Aorta (tissue), 5 donors: ENCODE data around the gene MPND. TPM values are rescaled to one million over a fixed set of nuclear protein-coding genes. Genes with fewer than 3 reads are reported as not detected.

Experiments
- ATAC-seq: fragments of 200-7000 bp; cut with Tn5 transposase; one replicate; pipeline ENCODE4 v1.9.1; 2022; ENCODE audit warnings: moderate library complexity; ENCODE audit not compliant: low FRiP score
- DNase-seq, 2 donors: peaks; one replicate each; pipeline ENCODE4 v3.0.0-alpha.2; 2020
- H3K27ac ChIP-seq, 2 donors: one replicate each; pipeline ENCODE4 v1.5.1; 2013; ENCODE audit warnings: low read length in 2 of 2, mild to moderate bottlenecking in 2 of 2, moderate library complexity in 2 of 2, control low read depth in 1 of 2, inconsistent platforms in 1 of 2, low read depth in 1 of 2
- H3K27me3 ChIP-seq, 2 donors: one replicate each; pipeline ENCODE4 v1.6.1; 2013; ENCODE audit warnings: control low read depth in 1 of 2, low read length in 1 of 2, mild to moderate bottlenecking in 1 of 2, moderate library complexity in 1 of 2; ENCODE audit not compliant: insufficient read depth in 2 of 2, control insufficient read depth in 1 of 2
- H3K36me3 ChIP-seq, 2 donors: one replicate each; pipeline ENCODE4 v1.6.1; 2013; ENCODE audit warnings: control low read depth in 1 of 2, low read length in 1 of 2, mild to moderate bottlenecking in 1 of 2; ENCODE audit not compliant: insufficient read depth in 2 of 2, control insufficient read depth in 1 of 2
- H3K4me1 ChIP-seq, 2 donors: one replicate each; pipeline ENCODE4 v1.6.1; 2013; ENCODE audit warnings: low read length in 2 of 2, control low read depth in 1 of 2, mild to moderate bottlenecking in 1 of 2, moderate library complexity in 1 of 2; ENCODE audit not compliant: insufficient read depth in 2 of 2, control insufficient read depth in 1 of 2
- H3K4me3 ChIP-seq, 2 donors: one replicate each; pipeline ENCODE4 v1.5.1; 2013; ENCODE audit warnings: low read length in 2 of 2, control low read depth in 1 of 2, mild to moderate bottlenecking in 1 of 2
- H3K9me3 ChIP-seq: one replicate; pipeline ENCODE4 v1.6.1; 2013; ENCODE audit warnings: mild to moderate bottlenecking, low read length; ENCODE audit not compliant: control insufficient read depth
- WGBS, 2 donors: extraction: QIAGEN DNeasy Blood & Tissue Kit; methylation state at CpG; one replicate each; pipeline ENCODE4 v1.1.7; 2013; 5-methylcytosine and 5-hydroxymethylcytosine counted together
- intact Hi-C, 2 donors: fragments of 100-400 bp; cut with DNase I; formaldehyde crosslinking; loops; one replicate each; pipeline versions ENCODE4 v1.14.2 to v1.15.0; 2022
- polyA plus RNA-seq, 2 donors: library from polyadenylated mRNA; stranded (reverse); fragments of 200-250 nt; gene quantifications; one replicate each; pipeline ENCODE4 v1.2.3, GENCODE V29; 2013
- total RNA-seq, 2 donors: library from RNA; stranded (reverse); fragmentation: NEBNext Ultra II Directional; extraction: Animal tissue kit (Norgen Biotek cat#: 25700); gene quantifications; one replicate each; pipeline ENCODE4 v1.2.1, GENCODE V29; 2021
- donor health status: healthy with polysubstance abuse.
- donor health status: Bipolar disorder and iron deficiency.
- donor health status: DM: no; HTN: no; CAD: no.
- donor health status: DM: no; HTN: no; CAD: no.
- donor health status: DM: yes; HTN: yes; CAD: no.

MPND gene
- total and polyA plus RNA-seq, 4 donors: 13.5 to 17.9 (median 15.2) TPM

DNA sequence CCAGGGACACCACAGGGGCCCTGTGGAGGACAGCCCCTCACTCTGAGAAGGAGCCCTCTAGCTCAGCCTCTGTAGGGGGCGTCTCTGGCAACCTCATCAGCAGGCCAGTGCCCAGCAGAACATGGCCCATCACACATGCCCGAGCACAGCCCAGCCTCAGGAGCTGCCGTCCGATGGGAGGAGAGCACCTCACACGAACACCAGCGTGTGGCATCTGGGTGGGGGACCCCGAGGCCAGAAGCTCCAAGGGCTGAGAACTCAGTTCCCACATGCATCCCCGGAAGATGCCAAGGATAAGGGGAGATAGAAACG is 45.7 kb downstream of the MPND start:
- WGBS, 2 donors: 74 to 79% methylated on average over 9 of the region's 9 CpGs
- H3K36me3 ChIP-seq: no peaks in the 10 kb centered on the region
- no peak overlapping the region for H3K4me3 ChIP-seq
- no peaks in the 10 kb centered on the region for H3K9me3 ChIP-seq
- no peak overlapping the region for H3K27ac ChIP-seq
- ATAC-seq: no peak
- intact Hi-C loops: no loop called here
- H3K27me3 ChIP-seq: no peaks in the 10 kb centered on the region
- no peak for DNase-seq
- no peaks in the 10 kb centered on the region for H3K4me1 ChIP-seq

DNA sequence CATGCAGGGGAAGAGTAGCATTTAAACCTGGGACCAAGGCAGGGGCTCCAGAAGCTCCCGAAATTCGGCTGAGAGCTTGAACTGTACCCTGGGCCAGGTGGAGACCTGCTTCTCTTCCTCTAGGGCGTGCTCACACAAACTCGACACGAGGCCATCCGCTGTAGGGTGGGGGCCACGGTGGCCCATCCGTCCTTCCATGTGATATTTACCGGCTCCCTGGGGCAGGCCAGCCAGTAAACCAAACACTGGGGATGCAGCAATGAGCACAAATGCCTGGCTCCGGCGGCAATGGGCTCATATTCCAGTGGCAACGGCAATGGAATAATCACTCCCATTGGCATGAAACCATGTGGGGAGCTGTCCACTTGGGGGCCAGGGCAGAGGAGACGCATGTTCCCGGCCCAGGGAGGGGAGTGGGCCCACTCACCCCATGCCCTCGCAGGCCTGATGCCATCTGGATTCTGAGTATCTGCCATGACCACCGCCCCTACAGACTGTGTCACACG is 46.2 kb downstream of the MPND start:
- no peaks in the 10 kb centered on the region for H3K4me1 ChIP-seq
- no peaks in the 10 kb centered on the region for H3K9me3 ChIP-seq
- H3K27ac ChIP-seq: peak overlapping the region in 1 of 2 donors; percentile 2
- H3K27me3 ChIP-seq: no peaks in the 10 kb centered on the region
- ATAC-seq: no peak
- DNase-seq: no peak
- no peaks in the 10 kb centered on the region for H3K36me3 ChIP-seq
- WGBS, 2 donors: 70 to 78% methylated on average over 17 of the region's 17 CpGs
- intact Hi-C loops: no loop called here
- H3K4me3 ChIP-seq: no peak overlapping the region

DNA sequence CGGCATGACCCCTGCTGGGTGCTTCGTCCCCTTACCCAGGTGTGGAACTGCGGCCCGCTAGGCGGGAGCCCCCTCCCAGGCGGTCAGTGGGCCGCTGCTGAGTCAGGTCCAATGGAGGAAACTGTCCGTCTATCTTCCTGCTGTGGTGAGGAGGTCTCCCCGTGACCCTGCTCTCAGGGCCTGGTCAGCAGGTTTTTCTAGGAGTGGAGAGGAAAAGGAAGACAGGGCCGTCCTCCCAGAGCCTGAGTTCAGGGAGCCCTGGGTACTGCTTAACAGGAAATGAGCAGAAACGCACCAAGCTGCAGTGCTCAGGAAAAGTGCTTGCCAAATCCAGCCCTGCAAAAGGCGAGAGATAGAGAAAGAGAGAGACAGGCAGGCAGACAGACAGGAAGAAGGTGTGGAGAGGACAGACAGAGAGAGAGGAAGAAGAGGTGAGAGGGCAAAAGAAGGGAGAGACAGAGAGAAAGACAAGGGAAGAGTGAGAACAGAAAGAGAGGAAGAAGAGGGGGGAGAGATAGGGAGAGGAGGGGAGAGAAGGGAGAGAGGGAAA is 46.7 kb downstream of the MPND start:
- peak; percentile 40 for ATAC-seq
- no peaks in the 10 kb centered on the region for H3K4me1 ChIP-seq
- H3K27me3 ChIP-seq: no peaks in the 10 kb centered on the region
- intact Hi-C loops: no loop called here
- 52 to 60% methylated on average over 12 of the region's 12 CpGs for whole genome bisulfite sequencing, 2 donors
- H3K27ac ChIP-seq: peak overlapping the region in 1 of 2 donors; percentile 2
- peak in 1 of 2 donors; percentile 79 for DNase-seq
- H3K4me3 ChIP-seq: no peak overlapping the region
- no peaks in the 10 kb centered on the region for H3K36me3 ChIP-seq
- H3K9me3 ChIP-seq: no peaks in the 10 kb centered on the region

DNA sequence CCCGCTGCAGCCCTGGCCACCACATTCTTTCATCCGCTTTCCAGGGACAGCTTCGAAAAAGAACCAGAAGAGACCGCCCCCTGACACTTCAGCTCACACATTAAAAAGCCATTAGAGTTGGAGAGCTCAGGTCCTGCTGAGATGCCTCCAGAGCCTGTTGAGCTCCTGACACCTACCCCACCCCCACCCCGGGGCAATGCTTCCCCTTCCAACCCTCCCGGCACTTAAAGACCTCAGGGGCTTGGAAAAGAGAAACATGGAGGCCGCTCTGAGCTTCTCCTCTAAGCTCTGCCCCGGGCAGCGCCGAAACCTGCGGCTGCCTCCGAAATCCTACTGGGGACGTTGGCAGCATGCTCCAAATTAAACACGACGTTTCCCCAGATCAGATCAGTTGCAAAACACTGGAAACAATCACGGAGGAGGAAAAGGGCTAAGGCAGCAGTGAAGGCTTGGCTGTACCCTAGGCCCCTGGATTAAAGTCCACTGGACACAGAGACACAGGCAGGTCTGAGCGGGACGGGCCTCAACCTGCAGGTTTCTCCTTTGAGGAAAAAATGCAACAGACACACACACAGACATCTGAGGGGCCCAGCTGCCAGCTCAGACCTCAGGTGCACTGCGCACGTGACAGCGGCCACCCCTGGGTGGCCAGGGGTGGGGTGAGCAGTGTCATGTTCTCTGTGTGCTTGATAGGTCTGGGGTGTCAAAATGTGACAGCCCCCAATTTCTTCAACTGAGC is 47.4 kb downstream of the MPND start:
- intact Hi-C loops: no loop called here
- Histone ChIP-seq H3K36me3 (no peaks in the 10 kb centered on the region), H3K4me1 (no peaks in the 10 kb centered on the region), H3K27ac (peak overlapping the region in 1 of 2 donors; percentile 14), H3K27me3 (no peaks in the 10 kb centered on the region), H3K9me3 (no peaks in the 10 kb centered on the region), H3K4me3 (no peak overlapping the region)
- DNase-seq (no peak), ATAC-seq (peak; percentile 9)
- 21 to 27% methylated on average over 21 of the region's 21 CpGs for WGBS, 2 donors

DNA sequence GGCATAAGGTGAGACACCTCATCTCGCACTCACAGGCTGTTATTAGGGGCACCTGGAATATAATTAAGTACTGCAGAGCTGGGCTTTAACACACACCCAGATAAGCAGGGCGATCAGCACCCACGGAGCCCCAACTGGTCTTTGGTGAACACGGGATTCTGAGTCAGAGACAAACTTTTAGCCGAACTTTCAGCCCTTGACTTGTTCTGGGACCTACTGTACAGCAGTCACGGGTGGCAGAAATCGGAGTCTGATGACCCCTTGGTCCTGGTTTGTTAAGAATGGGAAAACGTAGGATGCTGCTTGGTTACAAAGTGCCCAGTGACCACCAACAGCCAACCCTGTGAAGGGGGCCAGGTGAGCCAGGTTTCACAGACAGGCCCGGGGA is 47.9 kb downstream of the MPND start:
- 64 to 70% methylated on average over 9 of the region's 9 CpGs for WGBS, 2 donors
- Histone ChIP-seq H3K27ac (no peak overlapping the region), H3K27me3 (no peaks in the 10 kb centered on the region), H3K9me3 (no peaks in the 10 kb centered on the region), H3K36me3 (no peaks in the 10 kb centered on the region), H3K4me1 (no peaks in the 10 kb centered on the region), H3K4me3 (no peak overlapping the region)
- intact Hi-C loops: no loop called here
- no peak for DNase-seq
- ATAC-seq: no peak

DNA sequence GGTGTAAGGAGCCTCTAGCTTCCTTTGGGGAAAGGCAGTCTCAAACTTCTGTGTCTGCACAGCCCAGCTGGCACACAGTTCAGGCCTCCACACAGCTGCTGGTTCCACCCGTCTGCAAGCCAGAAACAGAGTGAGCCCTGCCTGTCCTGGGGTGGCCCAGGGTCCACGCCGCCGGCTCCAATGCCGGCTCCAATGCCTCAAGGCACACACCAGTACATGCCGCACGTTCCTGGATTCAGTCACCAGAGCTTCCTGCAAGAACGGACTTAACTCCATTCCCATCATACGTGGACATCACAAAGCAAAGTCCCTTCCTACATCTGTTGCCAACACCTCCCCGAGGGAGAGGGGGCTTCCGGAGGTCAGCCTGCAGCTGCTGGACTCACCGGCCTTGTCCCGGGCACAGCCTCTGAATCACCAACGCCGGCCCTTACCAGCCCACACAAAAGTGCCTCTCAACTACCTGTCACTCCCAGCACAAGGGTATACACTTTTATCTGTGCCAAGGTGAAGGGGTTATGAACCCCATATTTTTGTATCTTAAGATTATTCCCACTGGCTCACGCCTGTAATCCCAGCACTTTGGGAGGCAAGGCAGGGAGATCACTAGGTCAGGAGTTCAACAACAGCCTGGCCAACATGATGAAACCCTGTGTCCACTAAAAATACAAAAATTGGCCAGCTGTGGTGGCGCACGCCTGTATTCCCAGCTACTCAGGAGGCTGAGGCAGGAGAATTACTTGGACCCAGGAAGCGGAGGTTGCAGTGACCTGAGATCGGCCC is 48.5 kb downstream of the MPND start:
- 62 to 64% methylated on average over 20 of the region's 20 CpGs for WGBS, 2 donors
- H3K36me3 ChIP-seq: no peaks in the 10 kb centered on the region

DNA sequence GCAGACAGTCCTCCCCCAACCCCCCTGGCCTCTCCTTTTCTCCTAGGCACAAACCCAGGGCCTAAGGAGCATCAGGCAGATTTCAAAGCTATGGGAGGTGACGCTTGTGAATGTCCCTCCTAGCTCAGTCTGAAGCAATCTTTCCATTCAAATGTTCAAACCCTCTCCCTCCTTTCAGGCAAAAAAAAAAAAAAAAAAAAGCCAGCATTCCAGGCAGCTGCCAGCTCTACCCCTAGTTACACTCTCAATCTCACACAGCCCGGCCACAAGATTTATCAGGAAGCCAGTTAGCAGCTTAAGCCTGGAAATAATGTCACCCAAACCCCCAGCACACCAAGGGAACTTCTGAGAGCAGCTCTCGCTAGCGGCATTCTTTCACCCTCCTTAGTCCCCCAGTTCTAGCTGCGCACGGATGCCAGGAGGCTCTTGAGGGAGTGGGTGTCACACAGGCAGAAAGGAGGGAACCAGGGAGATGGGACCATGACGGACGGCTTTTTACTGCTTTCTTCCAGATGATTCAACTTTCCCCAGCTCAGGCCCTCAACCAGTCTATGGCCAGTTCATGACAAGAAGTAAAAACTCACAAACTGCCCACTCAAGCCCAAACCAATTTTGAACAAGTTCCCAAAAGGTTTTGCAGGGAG is 50.7 kb downstream of the MPND start:
- 28 to 46% methylated on average over 8 of the region's 8 CpGs for WGBS, 2 donors
- intact Hi-C loops: no loop called here
- no peak for DNase-seq
- Histone ChIP-seq H3K9me3 (no peaks in the 10 kb centered on the region), H3K36me3 (no peaks in the 10 kb centered on the region), H3K4me3 (no peak overlapping the region), H3K4me1 (no peaks in the 10 kb centered on the region), H3K27me3 (no peaks in the 10 kb centered on the region), H3K27ac (no peak overlapping the region)
- ATAC-seq: no peak

More for the DNA sequence above, 48.5 kb downstream of the MPND start:
- ATAC-seq: peak; percentile 37
- intact Hi-C loops: no loop called here
- Histone ChIP-seq H3K4me3 (no peak overlapping the region), H3K27me3 (no peaks in the 10 kb centered on the region), H3K9me3 (no peaks in the 10 kb centered on the region), H3K27ac (no peak overlapping the region), H3K4me1 (no peaks in the 10 kb centered on the region)
- DNase-seq: no peak

DNA sequence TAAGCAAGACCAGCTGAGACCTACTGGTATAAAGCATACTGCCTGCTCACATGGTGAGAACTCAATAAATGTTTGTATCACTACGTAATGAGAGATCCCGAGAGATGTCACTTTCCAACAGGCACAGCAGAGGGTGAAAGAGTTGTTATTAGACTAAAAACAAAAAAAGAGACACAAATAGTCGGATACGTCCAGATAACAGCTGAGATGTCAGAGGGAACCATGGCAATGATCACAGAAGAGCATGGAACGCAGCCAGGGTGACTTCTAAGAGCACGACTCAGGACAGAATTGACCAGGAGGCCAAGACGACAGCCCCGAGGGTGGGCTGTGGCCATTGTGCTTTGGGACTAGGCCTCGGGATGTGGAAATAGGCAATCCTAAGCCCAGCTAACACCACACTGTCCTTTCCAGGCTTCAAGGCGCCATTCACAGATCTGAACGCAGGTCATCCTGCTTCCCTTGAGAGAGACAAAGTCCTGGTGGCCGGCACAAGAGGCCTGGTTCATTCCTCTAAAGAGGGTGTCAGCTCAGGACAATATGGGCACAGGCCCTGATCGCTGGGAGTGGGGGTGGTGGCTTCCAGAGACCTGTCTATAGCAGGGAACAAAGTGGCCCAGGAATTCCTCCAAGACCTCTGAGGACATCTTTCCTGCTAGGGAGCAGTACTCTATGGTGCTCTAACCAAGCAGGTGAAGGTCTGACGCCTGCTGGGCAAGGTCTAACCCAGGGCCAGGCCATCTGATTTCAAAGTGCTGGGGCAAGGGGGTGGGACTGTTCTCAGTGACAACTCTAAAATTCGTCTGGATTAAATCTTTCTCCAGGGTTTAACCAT is 53.8 kb downstream of the MPND start:
- no peaks in the 10 kb centered on the region for H3K36me3 ChIP-seq
- no peak overlapping the region for H3K4me3 ChIP-seq
- no peak for ATAC-seq
- no peak overlapping the region for H3K27ac ChIP-seq
- H3K27me3 ChIP-seq: no peaks in the 10 kb centered on the region
- H3K4me1 ChIP-seq: no peaks in the 10 kb centered on the region
- no peaks in the 10 kb centered on the region for H3K9me3 ChIP-seq
- intact Hi-C loops: no loop called here
- no peak for DNase-seq
- 77 to 78% methylated on average over 15 of the region's 15 CpGs for WGBS, 2 donors
